Mammary epithelial cell (primary cell): Measurements from ENCODE around the gene KCNIP4.

Source experiments
- EZH2 ChIP-seq: IDR thresholded peaks from 2 replicates; pipeline ENCODE4 v1.6.1; 2012; ENCODE audit warnings: low read length, inconsistent platforms, borderline replicate concordance
- TF ChIP-seq, protein P1 (sequence below), 2 donors: IDR thresholded peaks in 1 of 2; conservative IDR thresholded peaks in 1 of 2; 2 replicates each; pipeline ENCODE4 v1.5.1; 2011 to 2012; ENCODE audit warnings: inconsistent platforms in 2 of 2, low read length in 2 of 2, mild to moderate bottlenecking in 2 of 2, control low read depth in 1 of 2, low read depth in 1 of 2; ENCODE audit not compliant: insufficient read depth in 1 of 2; ENCODE audit errors: extremely low read depth in 1 of 2

DNA sequence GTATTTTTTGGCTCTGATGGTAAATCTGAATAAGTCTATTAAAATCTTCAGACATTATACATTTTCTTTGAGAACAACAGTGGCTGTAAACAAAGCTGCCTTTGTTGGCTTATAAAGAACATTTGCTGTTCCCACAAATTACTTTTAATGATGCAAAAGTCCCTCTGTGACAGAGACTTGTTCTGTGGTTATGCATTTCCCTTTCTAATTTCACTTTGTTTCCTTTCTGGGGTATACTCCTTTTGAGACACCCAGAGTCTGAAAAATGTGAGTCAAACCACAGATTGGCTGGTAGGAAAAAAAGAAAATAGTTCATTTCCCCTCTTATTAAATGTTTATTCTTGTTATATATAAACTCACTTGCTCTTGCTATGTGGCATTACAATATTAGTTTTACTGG lies 845.9 kb downstream of the KCNIP4 start:
- TF ChIP-seq, protein P1, sequence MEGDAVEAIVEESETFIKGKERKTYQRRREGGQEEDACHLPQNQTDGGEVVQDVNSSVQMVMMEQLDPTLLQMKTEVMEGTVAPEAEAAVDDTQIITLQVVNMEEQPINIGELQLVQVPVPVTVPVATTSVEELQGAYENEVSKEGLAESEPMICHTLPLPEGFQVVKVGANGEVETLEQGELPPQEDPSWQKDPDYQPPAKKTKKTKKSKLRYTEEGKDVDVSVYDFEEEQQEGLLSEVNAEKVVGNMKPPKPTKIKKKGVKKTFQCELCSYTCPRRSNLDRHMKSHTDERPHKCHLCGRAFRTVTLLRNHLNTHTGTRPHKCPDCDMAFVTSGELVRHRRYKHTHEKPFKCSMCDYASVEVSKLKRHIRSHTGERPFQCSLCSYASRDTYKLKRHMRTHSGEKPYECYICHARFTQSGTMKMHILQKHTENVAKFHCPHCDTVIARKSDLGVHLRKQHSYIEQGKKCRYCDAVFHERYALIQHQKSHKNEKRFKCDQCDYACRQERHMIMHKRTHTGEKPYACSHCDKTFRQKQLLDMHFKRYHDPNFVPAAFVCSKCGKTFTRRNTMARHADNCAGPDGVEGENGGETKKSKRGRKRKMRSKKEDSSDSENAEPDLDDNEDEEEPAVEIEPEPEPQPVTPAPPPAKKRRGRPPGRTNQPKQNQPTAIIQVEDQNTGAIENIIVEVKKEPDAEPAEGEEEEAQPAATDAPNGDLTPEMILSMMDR (conservative IDR thresholded peaks at IDR 0.05 in 1 of 2, IDR thresholded peaks at IDR 0.05 in 1 of 2; ENCODE audit: extremely low read depth in 1 of 2, insufficient read depth in 1 of 2, low read depth in 1 of 2, low read length in 2 of 2) = no peak
- TF ChIP-seq EZH2 = no peak
